GM10266 (cell line): Measurements from ENCODE around the gene MYO9B.

Experiments used
- DNase-seq: peaks from one replicate; pipeline ENCODE4 v3.0.0; 2012; ENCODE audit errors: extremely low spot score
- TF ChIP-seq, protein P1 (sequence below): IDR thresholded peaks from 2 replicates; pipeline ENCODE4 v1.5.1; 2012; ENCODE audit warnings: mild to moderate bottlenecking, low read depth; ENCODE audit not compliant: control insufficient read depth, insufficient read depth; ENCODE audit errors: missing control alignments

Gene MYO9B

DNA sequence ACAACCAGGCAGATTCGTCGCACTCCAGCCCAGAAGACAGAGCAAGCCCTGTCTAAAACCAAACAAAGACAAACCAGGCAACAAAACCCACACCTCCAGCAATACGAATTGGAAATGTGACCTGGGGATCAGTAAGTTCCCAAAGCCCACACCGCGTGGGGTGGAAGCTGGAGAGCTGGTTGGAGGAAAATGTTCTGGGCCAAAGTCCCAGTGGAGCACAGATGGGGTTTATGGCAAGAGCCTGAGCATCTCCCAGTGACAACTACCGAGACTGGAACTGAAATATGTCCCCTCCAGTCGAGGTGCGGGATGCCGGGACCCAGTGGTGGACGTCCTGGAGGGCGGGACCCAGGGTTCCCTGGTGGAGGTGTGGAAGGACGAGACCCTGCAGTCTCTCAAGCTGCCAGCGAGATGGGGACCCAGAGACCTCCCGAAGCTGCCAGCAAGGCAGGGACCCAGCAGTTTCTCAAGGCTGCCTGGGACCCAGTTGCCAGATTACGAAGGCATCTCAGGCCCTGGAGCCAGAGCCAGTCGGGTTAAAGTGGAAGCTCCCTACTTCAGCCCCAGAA is 26.6 kb upstream of the MYO9B start:
- TF ChIP-seq, protein P1, sequence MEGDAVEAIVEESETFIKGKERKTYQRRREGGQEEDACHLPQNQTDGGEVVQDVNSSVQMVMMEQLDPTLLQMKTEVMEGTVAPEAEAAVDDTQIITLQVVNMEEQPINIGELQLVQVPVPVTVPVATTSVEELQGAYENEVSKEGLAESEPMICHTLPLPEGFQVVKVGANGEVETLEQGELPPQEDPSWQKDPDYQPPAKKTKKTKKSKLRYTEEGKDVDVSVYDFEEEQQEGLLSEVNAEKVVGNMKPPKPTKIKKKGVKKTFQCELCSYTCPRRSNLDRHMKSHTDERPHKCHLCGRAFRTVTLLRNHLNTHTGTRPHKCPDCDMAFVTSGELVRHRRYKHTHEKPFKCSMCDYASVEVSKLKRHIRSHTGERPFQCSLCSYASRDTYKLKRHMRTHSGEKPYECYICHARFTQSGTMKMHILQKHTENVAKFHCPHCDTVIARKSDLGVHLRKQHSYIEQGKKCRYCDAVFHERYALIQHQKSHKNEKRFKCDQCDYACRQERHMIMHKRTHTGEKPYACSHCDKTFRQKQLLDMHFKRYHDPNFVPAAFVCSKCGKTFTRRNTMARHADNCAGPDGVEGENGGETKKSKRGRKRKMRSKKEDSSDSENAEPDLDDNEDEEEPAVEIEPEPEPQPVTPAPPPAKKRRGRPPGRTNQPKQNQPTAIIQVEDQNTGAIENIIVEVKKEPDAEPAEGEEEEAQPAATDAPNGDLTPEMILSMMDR, result no peak
- no peak for DNase-seq

DNA sequence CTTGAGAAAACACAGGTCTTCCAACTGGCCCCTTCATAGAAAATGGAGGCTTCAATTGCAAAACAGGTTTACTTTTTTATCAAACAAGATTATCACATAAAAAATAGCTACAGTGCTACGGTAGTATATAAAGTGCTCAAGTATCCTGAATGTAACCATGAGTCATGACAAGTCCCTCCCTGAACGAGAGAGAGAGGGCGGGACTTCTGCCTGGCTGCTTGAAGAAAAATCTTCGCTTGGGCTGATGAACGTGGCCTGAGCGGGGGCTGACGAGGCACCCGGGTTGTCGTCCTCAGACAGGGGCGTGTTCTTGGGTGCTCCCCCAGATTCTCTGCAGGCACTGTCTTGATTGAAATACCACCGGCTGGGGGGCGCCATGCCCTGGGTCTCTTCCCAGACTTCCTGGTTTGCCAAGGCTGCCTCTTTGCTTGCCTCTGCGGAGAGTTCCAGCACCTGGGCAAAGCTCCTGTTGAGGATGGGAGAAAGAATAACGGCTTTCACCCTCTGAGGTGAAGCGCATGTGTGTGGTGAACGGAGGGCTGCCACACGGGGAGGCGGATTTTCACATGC is 25.8 kb upstream of the MYO9B start:
- TF ChIP-seq, protein P1, result no peak
- DNase-seq, result no peak

DNA sequence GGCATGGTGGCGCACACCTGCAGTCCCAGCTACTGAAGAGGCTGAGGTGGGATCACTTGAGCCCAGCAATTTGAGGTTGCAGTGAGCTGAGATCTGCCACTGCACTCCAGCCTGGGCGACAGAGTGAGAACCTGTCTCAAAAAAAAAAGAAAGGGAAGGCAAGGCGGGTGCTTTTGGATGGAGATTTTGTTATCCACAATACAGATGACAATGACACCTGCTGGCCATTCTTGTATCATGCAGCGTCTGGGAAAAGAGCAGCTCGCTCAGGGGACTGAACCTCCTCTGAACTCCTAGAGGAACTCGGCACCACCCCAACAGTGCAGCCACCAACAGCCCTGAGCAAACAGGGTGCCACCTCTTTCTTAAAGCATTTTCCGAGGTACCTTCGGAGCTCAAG is 23.1 kb upstream of the MYO9B start:
- TF ChIP-seq, protein P1, result peak; percentile 43
- DNase-seq, result no peak

DNA sequence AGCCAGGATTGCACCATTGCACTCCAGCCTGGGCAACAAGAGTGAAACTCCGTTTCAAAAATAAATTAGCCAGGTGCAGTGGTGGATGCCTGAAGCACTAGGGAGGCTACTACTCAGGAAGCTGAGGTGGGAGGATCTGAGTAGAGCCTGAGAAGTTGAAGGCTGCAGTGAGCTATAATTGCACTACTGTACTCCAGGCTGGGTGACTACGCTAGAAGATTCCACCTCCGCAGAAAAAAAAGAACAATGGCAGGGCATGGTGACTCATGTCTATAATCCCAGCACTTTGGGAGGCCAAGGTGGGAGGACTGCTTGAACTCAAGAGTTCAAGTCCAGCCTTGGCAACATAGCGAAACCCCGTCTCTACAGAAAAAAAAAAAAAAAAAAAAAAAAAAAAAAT is 20.8 kb upstream of the MYO9B start:
- DNase-seq, result no peak
- TF ChIP-seq, protein P1, result no peak

DNA sequence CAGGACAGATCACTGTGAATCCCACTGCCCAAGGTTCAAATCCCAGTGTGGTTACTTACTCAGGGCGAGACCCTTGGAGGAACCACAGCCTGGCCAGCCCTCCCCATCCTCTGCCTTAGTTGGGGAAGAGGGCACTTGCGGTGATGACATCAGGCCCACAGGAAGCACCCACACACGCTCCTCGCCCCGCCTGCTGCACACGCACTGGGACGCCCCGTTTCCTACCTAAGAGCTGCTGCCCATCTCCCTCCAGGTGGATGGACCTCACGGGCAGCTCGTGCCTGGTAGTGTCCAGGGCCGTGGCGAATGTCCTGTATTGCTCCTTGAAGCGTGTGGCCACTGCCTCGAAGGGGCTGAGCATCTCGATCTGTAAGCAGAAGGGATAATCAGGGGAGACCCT is 19.9 kb upstream of the MYO9B start:
- no peak for DNase-seq
- TF ChIP-seq, protein P1, result no peak

DNA sequence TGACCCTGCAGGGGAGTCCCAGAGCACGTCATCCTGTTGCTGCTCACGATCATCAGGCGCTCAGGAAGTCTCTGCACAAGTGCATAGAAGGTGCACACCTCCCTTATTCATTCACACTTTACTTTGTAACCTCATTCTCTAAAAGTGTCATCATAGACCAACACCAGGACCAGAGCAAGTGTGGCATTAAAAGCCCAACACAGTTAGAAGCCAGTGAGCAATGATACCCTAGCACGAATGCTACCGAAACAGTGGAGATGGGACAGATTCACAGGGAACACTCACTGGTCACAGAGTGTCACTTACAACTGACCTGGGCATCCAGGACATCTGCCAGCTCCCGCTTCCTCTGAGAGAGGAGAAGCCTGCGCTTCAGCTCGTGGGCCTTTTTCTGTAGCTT is 17.3 kb upstream of the MYO9B start:
- DNase-seq, result no peak
- TF ChIP-seq, protein P1, result no peak

DNA sequence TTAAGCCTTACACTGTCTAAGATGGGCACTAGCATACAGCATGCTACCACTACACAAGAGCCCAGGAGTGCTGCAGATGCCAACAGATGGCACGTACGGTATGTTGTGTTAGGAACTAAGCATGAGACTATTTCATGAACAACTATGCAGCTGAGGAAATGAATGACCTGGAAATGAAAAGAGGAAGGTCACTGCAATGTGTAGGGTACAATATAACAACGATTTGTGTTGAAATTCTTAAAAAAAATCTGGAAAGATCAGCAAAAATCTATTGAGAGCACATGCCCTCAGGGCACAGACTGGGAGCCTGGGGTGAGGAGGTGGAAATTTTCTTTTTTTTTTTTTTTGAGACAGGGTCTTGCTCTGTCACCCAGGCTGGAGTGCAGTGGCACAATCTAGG is 14.8 kb upstream of the MYO9B start:
- TF ChIP-seq, protein P1, result no peak
- DNase-seq, result no peak
